GM12865 (cell line): ENCODE data around the gene RDH12.

Experiments
- DNase-seq: peaks from one replicate; pipeline ENCODE4 v3.0.0; 2010; ENCODE audit warnings: low read depth
- H3K4me3 ChIP-seq: 2 replicates; pipeline ENCODE4 v1.5.1; 2011; ENCODE audit warnings: mild to moderate bottlenecking, low read depth, low read length, control low read depth
- CTCF ChIP-seq: IDR thresholded peaks from 2 replicates; pipeline ENCODE4 v1.5.1; 2011; ENCODE audit warnings: low read length, control low read depth, low read depth, inconsistent platforms; ENCODE audit not compliant: insufficient read depth; ENCODE audit errors: missing control alignments

The RDH12 gene

GRCh38 chr14:67776653-67777322, 75.1 kb downstream of the RDH12 start:
- TF ChIP-seq CTCF, result no peak
- no peak for DNase-seq
- no peak overlapping the region for H3K4me3 ChIP-seq

GRCh38 chr14:67778792-67779191, 77.1 kb downstream of the RDH12 start:
- DNase-seq, result no peak
- no peak for TF ChIP-seq CTCF

GRCh38 chr14:67782090-67782489, 80.4 kb downstream of the RDH12 start:
- no peak for TF ChIP-seq CTCF
- no peak overlapping the region for H3K4me3 ChIP-seq

More at GRCh38 chr14:67778792-67779191, 77.1 kb downstream of the RDH12 start:
- H3K4me3 ChIP-seq, result no peak overlapping the region

More at GRCh38 chr14:67782090-67782489, 80.4 kb downstream of the RDH12 start:
- DNase-seq, result no peak
